Kidney (tissue), 14 donors: ENCODE measurements around the gene FGR. TPM values are rescaled to one million over a fixed set of nuclear protein-coding genes. Genes with fewer than 3 reads are reported as not detected.

ENCODE experiments used
- DNase-seq, 5 donors: peaks; one replicate each; pipeline ENCODE4 v3.0.0-alpha.2; 2013 to 2020
- FAIRE-seq: peaks from 2 replicates; lab custom pipeline; 2012; peaks lifted over from hg19 to GRCh38; lab: Jason Lieb, UNC
- H3K27ac ChIP-seq, 2 donors: one replicate each; pipeline ENCODE4 v1.7.0; 2013; ENCODE audit warnings: low read depth in 2 of 2, low read length in 2 of 2, inconsistent platforms in 1 of 2
- H3K27me3 ChIP-seq: one replicate; pipeline ENCODE4 v1.7.1; 2013; ENCODE audit warnings: low read length, inconsistent platforms; ENCODE audit not compliant: control insufficient read depth, insufficient read depth
- H3K36me3 ChIP-seq, 3 donors: one replicate each; pipeline versions ENCODE4 v1.7.0 to v1.7.1; 2013; ENCODE audit warnings: low read length in 3 of 3, control low read depth in 1 of 3, inconsistent platforms in 1 of 3; ENCODE audit not compliant: insufficient read depth in 3 of 3, control insufficient read depth in 2 of 3
- H3K4me1 ChIP-seq, 3 donors: one replicate each; pipeline versions ENCODE4 v1.7.0 to v1.7.1; 2013; ENCODE audit warnings: low read length in 3 of 3, inconsistent platforms in 1 of 3, low read depth in 1 of 3; ENCODE audit not compliant: control insufficient read depth in 2 of 3, insufficient read depth in 2 of 3
- H3K4me3 ChIP-seq, 3 donors: one replicate each; pipeline versions ENCODE4 v1.7.0 to v1.8.1; 2013; ENCODE audit warnings: low read length in 3 of 3, control low read depth in 1 of 3, inconsistent platforms in 1 of 3
- H3K9ac ChIP-seq, 3 donors: one replicate each; pipeline versions ENCODE4 v1.7.0 to v1.7.1; 2013; ENCODE audit warnings: low read length in 3 of 3, control low read depth in 1 of 3, inconsistent platforms in 1 of 3
- H3K9me3 ChIP-seq, 3 donors: one replicate each; pipeline versions ENCODE4 v1.7.0 to v1.7.1; 2013; ENCODE audit warnings: low read length in 3 of 3, control low read depth in 1 of 3, inconsistent platforms in 1 of 3; ENCODE audit not compliant: control insufficient read depth in 2 of 3, insufficient read depth in 1 of 3
- CTCF ChIP-seq: IDR thresholded peaks from 3 replicates; pipeline ENCODE4 v1.5.1; 2012; ENCODE audit warnings: mild to moderate bottlenecking, moderate library complexity, borderline replicate concordance; ENCODE audit not compliant: insufficient read depth; ENCODE audit errors: extremely low read depth
- intact Hi-C: fragments of 100-400 bp; cut with DNase I; formaldehyde crosslinking; loops from one replicate; pipeline ENCODE4 v1.11.1; 2022
- polyA plus RNA-seq: library from polyadenylated mRNA; stranded (reverse); fragments of 350-450 nt; fragmentation: Illumina TruSeq; extraction: RNeasy Lipid Tissue Mini Kit (QIAGEN cat#74804); gene quantifications from one replicate; pipeline ENCODE4 v1.2.3, GENCODE V29; 2014; ENCODE audit warnings: low read depth, low replicate concordance; ENCODE audit not compliant: insufficient read depth
- total RNA-seq: library from RNA; stranded (reverse); fragmentation: NEBNext Ultra II Directional; extraction: Animal tissue kit (Norgen Biotek cat#: 25700); gene quantifications from one replicate; pipeline ENCODE4 v1.2.1, GENCODE V29; 2021
- donor health status: control.
- donor health status: control.
- donor health status: control.
- donor health status: control.
- donor health status: control.
- donor health status: DM: yes; HTN: yes; CAD: no.
- donor health status: Normal renal cell carcinoma (clear cell type).

FGR gene
- total and polyA plus RNA-seq, 2 donors from 2014 or later = 2.5 to 23.3 TPM

- DNase-seq (peak in 1 of 5 donors; percentile 53), FAIRE-seq (no peak)
- H3K27ac ChIP-seq = no peak overlapping the region
- H3K27me3 ChIP-seq = no peaks in the 10 kb centered on the region
- peaks cover 0 to 6% (median 0%) of the 10 kb centered on the region in 3 donors for H3K36me3 ChIP-seq
- no peak overlapping the region for H3K9ac ChIP-seq
- intact Hi-C loops = no loop called here
- H3K9me3 ChIP-seq = no peaks in the 10 kb centered on the region
- no peak for TF ChIP-seq CTCF
- peaks cover 7 to 64% (median 26%) of the 10 kb centered on the region in 3 donors for H3K4me1 ChIP-seq
- H3K4me3 ChIP-seq = no peak overlapping the region
Measured at GRCh38 chr1:27596986-27597385, 38.0 kb downstream of the FGR start.

GRCh38 chr1:27596261-27596660, 38.7 kb downstream of the FGR start:
- intact Hi-C loops = no loop called here
- Histone ChIP-seq H3K27me3 (no peaks in the 10 kb centered on the region), H3K27ac (peak overlapping the region in 1 of 2 donors; percentile 5), H3K4me3 (no peak overlapping the region), H3K9me3 (no peaks in the 10 kb centered on the region), H3K4me1 (peaks cover 7 to 63% (median 26%) of the 10 kb centered on the region in 3 donors), H3K9ac (no peak overlapping the region), H3K36me3 (peaks cover 0 to 6% (median 0%) of the 10 kb centered on the region in 3 donors)
- FAIRE-seq = no peak
- no peak for TF ChIP-seq CTCF
- DNase-seq = peak in 1 of 5 donors; percentile 45

GRCh38 chr1:27595597-27595996, 39.4 kb downstream of the FGR start:
- no peak overlapping the region for H3K4me3 ChIP-seq

More at GRCh38 chr1:27595597-27595996, 39.4 kb downstream of the FGR start:
- no peaks in the 10 kb centered on the region for H3K9me3 ChIP-seq
- no peak for FAIRE-seq
- H3K9ac ChIP-seq = peak overlapping the region in 1 of 3 donors; percentile 55
- DNase-seq = no peak
- no peak for TF ChIP-seq CTCF
- peaks cover 7 to 68% (median 26%) of the 10 kb centered on the region in 3 donors for H3K4me1 ChIP-seq
- peak overlapping the region in 1 of 2 donors; percentile 44 for H3K27ac ChIP-seq
- intact Hi-C loops = no loop called here
- H3K36me3 ChIP-seq = peaks cover 0 to 6% (median 0%) of the 10 kb centered on the region in 3 donors
- H3K27me3 ChIP-seq = no peaks in the 10 kb centered on the region
